LNCAP (cell line): ENCODE data around the gene GNG7.

Experiments used
- CTCF ChIP-seq: fragments of 450-650 bp; IDR thresholded peaks from 2 replicates; pipeline ENCODE4 v1.5.1; 2017; ENCODE audit warnings: mild to moderate bottlenecking

The GNG7 gene

GRCh38 chr19:2668175-2668763 is 34.2 kb downstream of the GNG7 start:
- TF ChIP-seq CTCF, result no peak

GRCh38 chr19:2666344-2666994 is 36.0 kb downstream of the GNG7 start:
- no peak for TF ChIP-seq CTCF

- TF ChIP-seq CTCF, result no peak
Measured at GRCh38 chr19:2665103-2665502, 37.4 kb downstream of the GNG7 start.

- no peak for TF ChIP-seq CTCF
Measured at GRCh38 chr19:2663920-2664571, 38.4 kb downstream of the GNG7 start.

- TF ChIP-seq CTCF, result no peak
Measured at GRCh38 chr19:2661615-2662014, 40.9 kb downstream of the GNG7 start.

GRCh38 chr19:2659856-2660432 is 42.5 kb downstream of the GNG7 start:
- TF ChIP-seq CTCF, result no peak

- no peak for TF ChIP-seq CTCF
Measured at GRCh38 chr19:2656533-2656932, 46.0 kb downstream of the GNG7 start.
